ENCODE results near the gene LCLAT1.

DNA sequence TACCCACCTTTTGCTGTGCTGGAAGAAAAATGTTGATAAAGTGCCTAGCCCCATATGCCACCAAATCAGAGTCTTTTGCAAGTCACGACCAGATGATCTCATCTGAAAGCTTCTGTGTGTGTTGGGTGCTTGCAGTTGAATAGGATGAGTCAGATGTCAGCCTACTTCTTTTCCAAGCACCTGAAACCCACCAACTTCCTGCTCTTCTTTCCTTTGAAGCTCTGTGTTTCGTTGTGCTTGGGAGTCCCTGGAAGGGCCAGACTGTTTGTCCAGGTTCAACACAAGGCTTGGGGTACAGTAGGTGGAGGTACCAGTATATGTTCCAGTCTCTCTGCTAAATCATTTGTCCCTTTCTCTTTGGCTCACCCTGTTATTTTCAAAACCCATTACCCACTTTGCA lies 36.8 kb upstream of the LCLAT1 start:
- TF ChIP-seq GABPA (IDR thresholded peaks at IDR 0.05; ENCODE audit: low read depth) = no peak
- TF ChIP-seq MXI1 (IDR thresholded peaks at IDR 0.05; ENCODE audit: low read depth, low read length) = no peak
- TF ChIP-seq EZH2phosphoT487 (IDR thresholded peaks at IDR 0.05; ENCODE audit: borderline replicate concordance, low read depth) = no peak
- TF ChIP-seq CTCF (IDR thresholded peaks at IDR 0.05) = no peak
- TF ChIP-seq, protein P1, sequence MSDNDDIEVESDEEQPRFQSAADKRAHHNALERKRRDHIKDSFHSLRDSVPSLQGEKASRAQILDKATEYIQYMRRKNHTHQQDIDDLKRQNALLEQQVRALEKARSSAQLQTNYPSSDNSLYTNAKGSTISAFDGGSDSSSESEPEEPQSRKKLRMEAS (IDR thresholded peaks at IDR 0.05; ENCODE audit: low read depth) = no peak
